SU-DHL-6 (cell line): ENCODE measurements around the gene CACNG3.

Source experiments
- EZH2phosphoT487 ChIP-seq: fragments of 200-600 bp; sonication (generic), shearing (Covaris generic); conservative IDR thresholded peaks from 2 replicates; pipeline ENCODE4 v1.6.1; 2018; ENCODE audit warnings: mild to moderate bottlenecking, antibody characterized with exemption, low read length, moderate library complexity, mixed read lengths
- TF ChIP-seq, protein P1 (sequence below): fragments of 200-600 bp; sonication (generic); IDR thresholded peaks from one replicate; pipeline ENCODE4 v1.5.1; 2017; ENCODE audit warnings: antibody characterized with exemption, mild to moderate bottlenecking, low read length, moderate library complexity; ENCODE audit not compliant: insufficient read depth, poor library complexity, severe bottlenecking

GRCh38 chr16:24294131-24294530 is 38.0 kb downstream of the CACNG3 start:
- TF ChIP-seq, protein P1, sequence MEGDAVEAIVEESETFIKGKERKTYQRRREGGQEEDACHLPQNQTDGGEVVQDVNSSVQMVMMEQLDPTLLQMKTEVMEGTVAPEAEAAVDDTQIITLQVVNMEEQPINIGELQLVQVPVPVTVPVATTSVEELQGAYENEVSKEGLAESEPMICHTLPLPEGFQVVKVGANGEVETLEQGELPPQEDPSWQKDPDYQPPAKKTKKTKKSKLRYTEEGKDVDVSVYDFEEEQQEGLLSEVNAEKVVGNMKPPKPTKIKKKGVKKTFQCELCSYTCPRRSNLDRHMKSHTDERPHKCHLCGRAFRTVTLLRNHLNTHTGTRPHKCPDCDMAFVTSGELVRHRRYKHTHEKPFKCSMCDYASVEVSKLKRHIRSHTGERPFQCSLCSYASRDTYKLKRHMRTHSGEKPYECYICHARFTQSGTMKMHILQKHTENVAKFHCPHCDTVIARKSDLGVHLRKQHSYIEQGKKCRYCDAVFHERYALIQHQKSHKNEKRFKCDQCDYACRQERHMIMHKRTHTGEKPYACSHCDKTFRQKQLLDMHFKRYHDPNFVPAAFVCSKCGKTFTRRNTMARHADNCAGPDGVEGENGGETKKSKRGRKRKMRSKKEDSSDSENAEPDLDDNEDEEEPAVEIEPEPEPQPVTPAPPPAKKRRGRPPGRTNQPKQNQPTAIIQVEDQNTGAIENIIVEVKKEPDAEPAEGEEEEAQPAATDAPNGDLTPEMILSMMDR: no peak
- TF ChIP-seq EZH2phosphoT487: no peak
